Stomach smooth muscle (tissue), 2 donors: ENCODE results near the gene OCIAD1.
"Not testable (repeated sequence)": the region's sequence is repeated elsewhere in the genome, so short reads cannot be mapped to it uniquely, and the experiment has no call there.

Experiments
- H3K27ac ChIP-seq: one replicate; pipeline ENCODE4 v1.7.0; 2013; ENCODE audit warnings: mild to moderate bottlenecking, low read length, inconsistent platforms
- H3K27me3 ChIP-seq, 2 donors: one replicate each; pipeline ENCODE4 v1.7.0; 2013; ENCODE audit warnings: low read length in 2 of 2; ENCODE audit not compliant: insufficient read depth in 2 of 2, control insufficient read depth in 1 of 2
- H3K36me3 ChIP-seq, 2 donors: one replicate each; pipeline ENCODE4 v1.7.0; 2013; ENCODE audit warnings: low read length in 2 of 2; ENCODE audit not compliant: control insufficient read depth in 2 of 2, insufficient read depth in 2 of 2
- H3K4me1 ChIP-seq: one replicate; pipeline ENCODE4 v1.7.0; 2013; ENCODE audit warnings: low read length; ENCODE audit not compliant: control insufficient read depth, insufficient read depth
- H3K4me3 ChIP-seq, 2 donors: one replicate each; pipeline ENCODE4 v1.7.0; 2013; ENCODE audit warnings: low read length in 2 of 2
- H3K9ac ChIP-seq, 2 donors: one replicate each; pipeline ENCODE4 v1.7.0; 2013; ENCODE audit warnings: low read length in 2 of 2, mild to moderate bottlenecking in 1 of 2
- H3K9me3 ChIP-seq, 2 donors: one replicate each; pipeline ENCODE4 v1.7.0; 2013; ENCODE audit warnings: low read length in 2 of 2; ENCODE audit not compliant: control insufficient read depth in 2 of 2
- donor health status: healthy.
- donor health status: Pancreatic carcinoma.

Gene OCIAD1

GRCh38 chr4:48796927-48797679, 33.8 kb upstream of the OCIAD1 start:
- H3K4me3 ChIP-seq: no peak overlapping the region
- no peak overlapping the region for H3K9ac ChIP-seq
- H3K36me3 ChIP-seq: no peaks in the 10 kb centered on the region
- H3K27me3 ChIP-seq: no peaks in the 10 kb centered on the region
- H3K27ac ChIP-seq: no peak overlapping the region
- H3K9me3 ChIP-seq: no peaks in the 10 kb centered on the region
- H3K4me1 ChIP-seq: peaks cover 3% of the 10 kb centered on the region

DNA sequence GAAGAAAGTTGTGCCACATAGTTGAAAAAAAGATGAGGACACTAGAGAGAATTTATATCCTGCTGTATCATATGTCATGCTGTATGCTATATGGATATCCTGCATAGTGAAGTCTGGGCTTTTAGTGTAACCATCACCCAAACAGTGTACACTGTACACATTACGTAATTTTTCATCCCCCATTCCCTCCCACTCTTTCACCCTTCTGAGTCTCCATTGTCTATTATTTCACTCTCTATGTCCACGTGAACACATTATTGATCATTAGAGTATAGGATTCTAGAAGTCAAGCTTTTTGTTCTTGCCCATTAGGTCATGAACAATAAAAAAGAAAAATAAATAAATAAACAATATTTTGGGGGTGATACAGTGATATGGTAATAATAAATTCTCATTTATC, 32.8 kb upstream of the OCIAD1 start:
- Histone ChIP-seq H3K4me1 (peaks cover 3% of the 10 kb centered on the region), H3K36me3 (no peaks in the 10 kb centered on the region), H3K27ac (no peak overlapping the region), H3K9ac (no peak overlapping the region), H3K27me3 (no peaks in the 10 kb centered on the region), H3K9me3 (no peaks in the 10 kb centered on the region), H3K4me3 (no peak overlapping the region)

- H3K27ac ChIP-seq: no peak overlapping the region
Measured at GRCh38 chr4:48799157-48799556, 31.7 kb upstream of the OCIAD1 start.

GRCh38 chr4:48800155-48800554, 30.7 kb upstream of the OCIAD1 start:
- H3K9me3 ChIP-seq, H3K27ac ChIP-seq, H3K4me3 ChIP-seq, H3K9ac ChIP-seq, H3K36me3 ChIP-seq, H3K27me3 ChIP-seq, H3K4me1 ChIP-seq: not testable (repeated sequence)

More at GRCh38 chr4:48799157-48799556, 31.7 kb upstream of the OCIAD1 start:
- Histone ChIP-seq H3K36me3 (no peaks in the 10 kb centered on the region), H3K27me3 (no peaks in the 10 kb centered on the region), H3K9me3 (no peaks in the 10 kb centered on the region), H3K9ac (no peak overlapping the region), H3K4me3 (no peak overlapping the region), H3K4me1 (peaks cover 3% of the 10 kb centered on the region)

- Histone ChIP-seq H3K36me3 (no peaks in the 10 kb centered on the region), H3K27ac (no peak overlapping the region), H3K9me3 (no peaks in the 10 kb centered on the region), H3K9ac (no peak overlapping the region), H3K27me3 (no peaks in the 10 kb centered on the region), H3K4me3 (no peak overlapping the region), H3K4me1 (peaks cover 3% of the 10 kb centered on the region)
Measured at GRCh38 chr4:48801016-48801715, 29.7 kb upstream of the OCIAD1 start.

DNA sequence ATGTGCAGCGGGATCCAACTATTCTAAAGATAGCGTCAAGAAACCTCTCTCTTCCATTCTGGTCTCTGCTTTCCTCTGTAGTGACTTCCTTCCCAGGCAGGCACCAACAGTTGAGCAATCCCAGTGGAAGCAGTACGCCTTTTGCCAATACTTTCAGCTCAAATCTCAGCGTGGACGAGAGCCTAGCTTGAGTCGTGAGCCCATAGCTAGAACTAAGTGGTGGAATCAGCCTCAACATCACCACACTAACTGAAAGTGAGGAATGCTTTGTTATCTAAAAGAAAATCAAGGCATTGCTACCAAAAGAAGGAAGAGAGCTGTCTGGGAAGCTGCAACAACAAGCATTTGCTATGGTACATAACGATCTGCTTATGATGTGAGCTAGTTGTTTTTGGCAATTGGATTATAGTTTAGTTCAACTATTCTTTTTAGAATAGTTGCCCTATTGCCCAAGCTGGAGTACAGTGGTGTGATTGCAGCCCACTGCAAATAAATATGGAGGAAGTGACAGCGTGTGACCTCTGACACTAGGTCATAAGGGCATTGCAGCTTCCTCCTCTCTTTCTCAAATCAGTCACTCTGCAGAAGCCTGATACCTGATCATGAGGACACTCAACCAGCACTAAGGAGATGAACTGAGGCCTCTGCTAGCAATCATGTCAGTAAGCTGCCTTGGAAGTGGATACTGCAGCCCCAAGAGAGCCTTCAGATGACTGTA, 26.1 kb upstream of the OCIAD1 start:
- no peak overlapping the region for H3K9ac ChIP-seq
- H3K9me3 ChIP-seq: no peaks in the 10 kb centered on the region
- no peak overlapping the region for H3K4me3 ChIP-seq
- peaks cover 3% of the 10 kb centered on the region for H3K4me1 ChIP-seq
- no peaks in the 10 kb centered on the region for H3K36me3 ChIP-seq
- H3K27ac ChIP-seq: no peak overlapping the region
- H3K27me3 ChIP-seq: no peaks in the 10 kb centered on the region

GRCh38 chr4:48812866-48813265, 18.0 kb upstream of the OCIAD1 start:
- Histone ChIP-seq H3K4me3 (no peak overlapping the region), H3K27me3 (no peaks in the 10 kb centered on the region), H3K4me1 (no peaks in the 10 kb centered on the region), H3K9me3 (no peaks in the 10 kb centered on the region), H3K9ac (no peak overlapping the region), H3K27ac (no peak overlapping the region), H3K36me3 (no peaks in the 10 kb centered on the region)

DNA sequence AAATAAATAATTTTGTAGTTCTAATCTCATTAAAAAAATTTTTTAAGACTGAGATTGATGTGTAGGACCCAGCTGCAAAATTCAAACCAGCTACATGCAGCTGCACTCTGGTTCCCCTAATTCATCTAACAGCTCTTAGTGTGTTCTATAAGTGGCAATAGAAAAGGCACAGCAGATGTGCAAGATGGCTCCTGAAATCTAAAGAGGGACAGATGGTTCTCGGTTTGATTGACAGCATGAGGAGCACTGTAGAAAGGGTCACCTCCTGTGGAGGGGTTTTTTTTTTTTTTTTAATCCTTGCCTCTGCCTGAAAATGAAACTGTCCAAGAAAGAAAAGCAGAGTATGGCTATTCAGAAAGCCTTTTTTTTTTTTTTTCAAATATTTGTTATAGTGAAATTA, 16.9 kb upstream of the OCIAD1 start:
- H3K36me3 ChIP-seq: no peaks in the 10 kb centered on the region
- H3K27ac ChIP-seq: no peak overlapping the region
- H3K9me3 ChIP-seq: no peaks in the 10 kb centered on the region
- no peak overlapping the region for H3K9ac ChIP-seq
- H3K27me3 ChIP-seq: no peaks in the 10 kb centered on the region
- no peak overlapping the region for H3K4me3 ChIP-seq
- H3K4me1 ChIP-seq: no peaks in the 10 kb centered on the region

DNA sequence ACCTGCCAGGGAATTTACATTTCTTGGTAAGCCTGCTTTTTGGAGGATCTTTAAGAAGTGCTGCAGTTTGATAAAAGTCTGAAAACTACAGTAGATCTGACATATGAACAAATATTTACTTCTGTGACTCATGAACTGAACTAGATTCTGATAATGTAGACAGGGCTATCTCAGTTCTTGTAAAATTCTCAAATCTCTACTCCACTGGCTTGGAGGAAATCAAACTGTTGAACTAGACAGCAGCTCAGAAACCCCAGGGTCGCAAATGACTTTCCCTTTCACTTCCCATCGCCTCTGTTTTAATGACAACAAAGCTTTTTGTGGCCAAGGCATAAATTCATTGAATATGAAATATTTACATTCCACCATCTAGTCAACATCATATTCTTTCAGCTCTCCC, 15.4 kb upstream of the OCIAD1 start:
- no peak overlapping the region for H3K27ac ChIP-seq
- H3K9me3 ChIP-seq: no peaks in the 10 kb centered on the region
- H3K36me3 ChIP-seq: no peaks in the 10 kb centered on the region
- H3K9ac ChIP-seq: no peak overlapping the region
- no peaks in the 10 kb centered on the region for H3K27me3 ChIP-seq
- no peaks in the 10 kb centered on the region for H3K4me1 ChIP-seq
- no peak overlapping the region for H3K4me3 ChIP-seq

DNA sequence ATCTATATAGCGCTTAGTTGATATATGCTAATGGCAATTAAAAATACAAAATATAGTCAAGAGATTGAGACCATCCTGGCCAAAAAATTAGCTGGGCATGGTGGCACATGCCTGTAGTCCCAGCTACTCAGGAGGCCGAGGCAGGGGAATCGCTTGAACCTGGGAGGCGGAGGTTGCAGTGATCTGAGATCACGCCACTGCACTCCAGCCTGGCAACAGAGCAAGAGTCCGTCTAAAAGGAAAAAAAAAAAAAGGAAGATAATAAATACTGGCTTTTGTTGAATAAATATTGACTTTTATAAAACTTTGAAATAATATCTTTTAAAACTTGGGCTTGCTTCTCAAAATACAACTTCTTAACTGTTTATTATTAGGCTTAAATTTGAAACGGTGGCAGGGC, 14.6 kb upstream of the OCIAD1 start:
- H3K9me3 ChIP-seq, H3K27ac ChIP-seq, H3K27me3 ChIP-seq, H3K4me1 ChIP-seq, H3K36me3 ChIP-seq, H3K9ac ChIP-seq, H3K4me3 ChIP-seq: not testable (repeated sequence)

- no peaks in the 10 kb centered on the region for H3K36me3 ChIP-seq
- no peak overlapping the region for H3K4me3 ChIP-seq
- H3K9me3 ChIP-seq: no peaks in the 10 kb centered on the region
- H3K27ac ChIP-seq: no peak overlapping the region
- no peaks in the 10 kb centered on the region for H3K27me3 ChIP-seq
- no peak overlapping the region for H3K9ac ChIP-seq
- H3K4me1 ChIP-seq: no peaks in the 10 kb centered on the region
Measured at GRCh38 chr4:48816971-48817370, 13.9 kb upstream of the OCIAD1 start.
